ENCODE measurements around the gene NAT14.

DNA sequence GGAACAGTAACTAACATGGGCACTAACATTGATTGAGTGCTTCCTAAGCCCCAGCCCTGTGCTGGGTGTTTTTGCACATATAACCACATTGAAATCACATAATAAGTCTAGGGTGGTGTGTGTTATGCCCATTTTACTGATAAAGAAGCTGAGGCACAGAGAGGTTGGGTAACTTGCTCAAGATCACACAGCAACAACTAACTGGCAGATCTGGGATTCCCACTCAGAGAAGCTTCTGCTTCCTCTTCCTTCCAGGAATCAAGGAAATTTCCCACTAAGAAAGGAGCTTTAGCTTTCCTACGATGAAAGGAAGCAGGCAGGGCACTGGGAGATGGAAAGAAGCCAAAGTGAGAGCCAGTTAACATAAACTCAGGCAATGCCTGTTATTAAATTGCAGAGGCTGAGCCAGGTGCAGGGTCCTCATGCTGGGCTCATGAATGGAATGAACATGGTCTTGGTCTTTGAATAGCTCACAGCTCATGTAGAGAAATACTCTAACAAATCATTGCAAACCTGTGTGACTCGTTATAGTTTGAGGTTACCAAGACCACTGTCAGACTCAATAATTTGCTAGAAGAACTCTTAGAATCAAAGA lies 13.4 kb downstream of the NAT14 start:
- TF ChIP-seq, protein P1, sequence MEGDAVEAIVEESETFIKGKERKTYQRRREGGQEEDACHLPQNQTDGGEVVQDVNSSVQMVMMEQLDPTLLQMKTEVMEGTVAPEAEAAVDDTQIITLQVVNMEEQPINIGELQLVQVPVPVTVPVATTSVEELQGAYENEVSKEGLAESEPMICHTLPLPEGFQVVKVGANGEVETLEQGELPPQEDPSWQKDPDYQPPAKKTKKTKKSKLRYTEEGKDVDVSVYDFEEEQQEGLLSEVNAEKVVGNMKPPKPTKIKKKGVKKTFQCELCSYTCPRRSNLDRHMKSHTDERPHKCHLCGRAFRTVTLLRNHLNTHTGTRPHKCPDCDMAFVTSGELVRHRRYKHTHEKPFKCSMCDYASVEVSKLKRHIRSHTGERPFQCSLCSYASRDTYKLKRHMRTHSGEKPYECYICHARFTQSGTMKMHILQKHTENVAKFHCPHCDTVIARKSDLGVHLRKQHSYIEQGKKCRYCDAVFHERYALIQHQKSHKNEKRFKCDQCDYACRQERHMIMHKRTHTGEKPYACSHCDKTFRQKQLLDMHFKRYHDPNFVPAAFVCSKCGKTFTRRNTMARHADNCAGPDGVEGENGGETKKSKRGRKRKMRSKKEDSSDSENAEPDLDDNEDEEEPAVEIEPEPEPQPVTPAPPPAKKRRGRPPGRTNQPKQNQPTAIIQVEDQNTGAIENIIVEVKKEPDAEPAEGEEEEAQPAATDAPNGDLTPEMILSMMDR (IDR thresholded peaks at IDR 0.05; ENCODE audit: poor library complexity, severe bottlenecking), result no peak
- TF ChIP-seq, protein P2, sequence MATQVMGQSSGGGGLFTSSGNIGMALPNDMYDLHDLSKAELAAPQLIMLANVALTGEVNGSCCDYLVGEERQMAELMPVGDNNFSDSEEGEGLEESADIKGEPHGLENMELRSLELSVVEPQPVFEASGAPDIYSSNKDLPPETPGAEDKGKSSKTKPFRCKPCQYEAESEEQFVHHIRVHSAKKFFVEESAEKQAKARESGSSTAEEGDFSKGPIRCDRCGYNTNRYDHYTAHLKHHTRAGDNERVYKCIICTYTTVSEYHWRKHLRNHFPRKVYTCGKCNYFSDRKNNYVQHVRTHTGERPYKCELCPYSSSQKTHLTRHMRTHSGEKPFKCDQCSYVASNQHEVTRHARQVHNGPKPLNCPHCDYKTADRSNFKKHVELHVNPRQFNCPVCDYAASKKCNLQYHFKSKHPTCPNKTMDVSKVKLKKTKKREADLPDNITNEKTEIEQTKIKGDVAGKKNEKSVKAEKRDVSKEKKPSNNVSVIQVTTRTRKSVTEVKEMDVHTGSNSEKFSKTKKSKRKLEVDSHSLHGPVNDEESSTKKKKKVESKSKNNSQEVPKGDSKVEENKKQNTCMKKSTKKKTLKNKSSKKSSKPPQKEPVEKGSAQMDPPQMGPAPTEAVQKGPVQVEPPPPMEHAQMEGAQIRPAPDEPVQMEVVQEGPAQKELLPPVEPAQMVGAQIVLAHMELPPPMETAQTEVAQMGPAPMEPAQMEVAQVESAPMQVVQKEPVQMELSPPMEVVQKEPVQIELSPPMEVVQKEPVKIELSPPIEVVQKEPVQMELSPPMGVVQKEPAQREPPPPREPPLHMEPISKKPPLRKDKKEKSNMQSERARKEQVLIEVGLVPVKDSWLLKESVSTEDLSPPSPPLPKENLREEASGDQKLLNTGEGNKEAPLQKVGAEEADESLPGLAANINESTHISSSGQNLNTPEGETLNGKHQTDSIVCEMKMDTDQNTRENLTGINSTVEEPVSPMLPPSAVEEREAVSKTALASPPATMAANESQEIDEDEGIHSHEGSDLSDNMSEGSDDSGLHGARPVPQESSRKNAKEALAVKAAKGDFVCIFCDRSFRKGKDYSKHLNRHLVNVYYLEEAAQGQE (IDR thresholded peaks at IDR 0.05; ENCODE audit: borderline replicate concordance), result no peak
- no peak for TF ChIP-seq POLR2AphosphoS5 (IDR thresholded peaks at IDR 0.05)
- TF ChIP-seq EP300 (conservative IDR thresholded peaks at IDR 0.05; ENCODE audit: poor library complexity, severe bottlenecking), result no peak
- no peak for TF ChIP-seq EZH2 (IDR thresholded peaks at IDR 0.05; ENCODE audit: borderline replicate concordance, insufficient read depth, low read length, poor library complexity, severe bottlenecking)
- TF ChIP-seq MXI1 (conservative IDR thresholded peaks at IDR 0.05; ENCODE audit: poor library complexity, severe bottlenecking), result no peak
- TF ChIP-seq RAD21 (conservative IDR thresholded peaks at IDR 0.05), result no peak

Data from neural cell (in vitro differentiated cells).